PC-9 (cell line): ENCODE results near the gene NCMAP.

Experiments
- EZH2 ChIP-seq: fragments of 200-600 bp; sonication (generic); IDR thresholded peaks from 2 replicates; pipeline ENCODE4 v1.8.0; 2017; ENCODE audit warnings: antibody characterized with exemption, low read depth
- TF ChIP-seq, protein P1 (sequence below): fragments of 200-600 bp; sonication (generic); conservative IDR thresholded peaks from 2 replicates; pipeline ENCODE4 v1.6.1; 2017; ENCODE audit warnings: mixed run types, antibody characterized with exemption, mild to moderate bottlenecking, moderate library complexity

DNA sequence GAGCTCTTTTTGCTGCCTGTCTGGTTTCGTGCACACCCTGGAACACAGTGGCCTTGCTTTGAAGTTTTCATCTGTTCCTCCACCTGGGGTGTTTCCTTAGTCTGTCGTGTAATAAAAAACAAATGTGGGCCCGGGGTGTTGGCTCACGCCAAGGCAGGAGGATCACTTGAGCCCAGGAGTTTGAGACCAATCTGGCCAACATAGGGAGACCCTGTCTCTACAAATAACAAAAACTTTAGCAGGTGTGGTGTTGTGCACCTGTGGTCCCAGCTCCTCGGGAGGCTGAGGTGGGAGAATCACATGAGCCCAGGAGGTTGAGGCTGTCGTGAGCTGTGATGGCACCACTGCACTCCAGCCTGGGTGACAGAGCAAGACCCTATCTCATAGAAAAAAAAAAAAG lies 4.5 kb downstream of the NCMAP start:
- TF ChIP-seq, protein P1, sequence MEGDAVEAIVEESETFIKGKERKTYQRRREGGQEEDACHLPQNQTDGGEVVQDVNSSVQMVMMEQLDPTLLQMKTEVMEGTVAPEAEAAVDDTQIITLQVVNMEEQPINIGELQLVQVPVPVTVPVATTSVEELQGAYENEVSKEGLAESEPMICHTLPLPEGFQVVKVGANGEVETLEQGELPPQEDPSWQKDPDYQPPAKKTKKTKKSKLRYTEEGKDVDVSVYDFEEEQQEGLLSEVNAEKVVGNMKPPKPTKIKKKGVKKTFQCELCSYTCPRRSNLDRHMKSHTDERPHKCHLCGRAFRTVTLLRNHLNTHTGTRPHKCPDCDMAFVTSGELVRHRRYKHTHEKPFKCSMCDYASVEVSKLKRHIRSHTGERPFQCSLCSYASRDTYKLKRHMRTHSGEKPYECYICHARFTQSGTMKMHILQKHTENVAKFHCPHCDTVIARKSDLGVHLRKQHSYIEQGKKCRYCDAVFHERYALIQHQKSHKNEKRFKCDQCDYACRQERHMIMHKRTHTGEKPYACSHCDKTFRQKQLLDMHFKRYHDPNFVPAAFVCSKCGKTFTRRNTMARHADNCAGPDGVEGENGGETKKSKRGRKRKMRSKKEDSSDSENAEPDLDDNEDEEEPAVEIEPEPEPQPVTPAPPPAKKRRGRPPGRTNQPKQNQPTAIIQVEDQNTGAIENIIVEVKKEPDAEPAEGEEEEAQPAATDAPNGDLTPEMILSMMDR = no peak
- no peak for TF ChIP-seq EZH2
